HG03280 (cell line): ENCODE results near the gene CTRB2.
"Not testable (repeated sequence)": the region's sequence is repeated elsewhere in the genome, so short reads cannot be mapped to it uniquely, and the experiment has no call there.

Experiments used
- ATAC-seq: cut with Tn5 transposase; IDR thresholded peaks from one replicate; pipeline ENCODE4 v1.9.1; 2021; ENCODE audit warnings: mild to moderate bottlenecking, moderate library complexity; ENCODE audit not compliant: unreplicated experiment

The CTRB2 gene

DNA sequence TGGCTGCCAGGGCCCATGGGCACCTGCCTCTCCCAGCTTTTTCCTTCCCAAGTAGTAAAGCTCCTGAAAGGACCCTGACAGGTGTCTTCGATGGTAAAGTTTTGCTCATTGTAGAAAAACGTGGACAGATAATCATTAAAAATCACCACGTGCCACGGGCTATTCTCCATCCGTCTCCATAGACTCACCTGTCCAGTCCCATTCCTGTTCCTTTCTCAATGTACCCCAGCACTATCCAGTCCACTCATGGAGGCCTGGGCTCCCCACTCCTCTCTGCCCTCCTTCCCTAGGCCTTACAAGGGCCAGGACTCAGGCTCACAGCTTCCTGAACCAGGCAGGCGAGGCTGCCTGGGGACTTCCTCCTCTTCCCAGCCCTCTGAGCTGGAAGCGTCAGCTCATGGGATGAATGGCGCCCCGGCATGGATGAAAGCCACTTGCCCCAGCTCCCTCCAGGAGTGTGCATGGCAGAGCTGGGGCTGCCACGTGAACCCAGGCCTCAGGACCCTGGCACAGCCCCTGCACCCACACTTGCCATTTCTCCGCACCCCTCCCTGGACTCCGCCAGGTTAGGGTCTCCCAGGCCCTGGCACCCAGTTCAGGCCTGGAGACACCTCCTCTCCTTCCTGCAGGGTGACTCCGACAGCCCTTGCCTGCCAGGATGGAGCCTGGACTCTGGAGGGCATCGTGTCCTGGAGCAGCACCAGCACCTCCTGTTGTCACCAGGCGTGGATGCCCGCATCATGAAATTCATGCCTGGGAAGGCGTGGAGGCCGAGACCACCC lies 20.6 kb upstream of the CTRB2 start:
- ATAC-seq, result no peak

GRCh38 chr16:75226550-75227360 lies 19.8 kb upstream of the CTRB2 start:
- ATAC-seq, result no peak

DNA sequence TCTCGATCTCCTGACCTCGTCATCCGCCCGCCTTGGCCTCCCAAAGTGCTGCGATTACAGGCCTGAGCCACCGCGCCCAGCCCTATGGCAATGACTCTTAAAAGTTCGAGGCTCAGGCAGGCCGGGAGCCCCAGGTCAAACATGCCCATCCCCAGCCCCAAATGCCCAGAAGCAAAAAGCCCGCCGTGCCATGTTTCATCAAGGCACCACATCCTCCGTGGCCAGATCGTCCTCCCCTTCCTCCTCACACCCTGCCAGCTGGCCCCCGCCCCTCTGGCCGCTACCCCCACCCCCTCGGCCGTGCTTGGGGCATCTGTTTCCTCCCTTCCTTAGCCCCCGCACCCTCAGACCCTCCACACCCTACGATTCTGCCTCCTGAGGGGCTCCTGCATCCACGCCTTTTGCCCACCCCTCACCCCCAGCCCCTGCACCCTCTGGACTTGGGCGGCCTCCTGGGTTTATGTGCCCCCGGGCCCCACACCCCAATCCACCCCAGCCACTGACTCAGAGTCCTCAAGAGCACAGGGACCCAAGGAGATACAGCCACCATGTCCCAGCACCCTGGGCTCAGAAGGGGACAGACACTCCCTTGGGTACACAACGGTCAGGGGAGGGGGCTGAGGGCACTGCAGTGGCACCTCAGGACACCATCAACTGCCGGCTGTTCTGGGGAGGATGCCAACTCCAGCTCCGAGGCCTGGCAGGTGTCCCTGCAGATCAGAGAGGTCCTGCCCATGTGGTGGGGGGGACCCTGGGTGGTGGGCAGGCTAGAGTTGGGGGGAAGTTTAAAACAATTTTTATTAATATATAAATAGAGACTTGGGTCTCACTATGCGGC lies 18.9 kb upstream of the CTRB2 start:
- no peak for ATAC-seq

- no peak for ATAC-seq
Measured at GRCh38 chr16:75225092-75225491, 18.1 kb upstream of the CTRB2 start.

DNA sequence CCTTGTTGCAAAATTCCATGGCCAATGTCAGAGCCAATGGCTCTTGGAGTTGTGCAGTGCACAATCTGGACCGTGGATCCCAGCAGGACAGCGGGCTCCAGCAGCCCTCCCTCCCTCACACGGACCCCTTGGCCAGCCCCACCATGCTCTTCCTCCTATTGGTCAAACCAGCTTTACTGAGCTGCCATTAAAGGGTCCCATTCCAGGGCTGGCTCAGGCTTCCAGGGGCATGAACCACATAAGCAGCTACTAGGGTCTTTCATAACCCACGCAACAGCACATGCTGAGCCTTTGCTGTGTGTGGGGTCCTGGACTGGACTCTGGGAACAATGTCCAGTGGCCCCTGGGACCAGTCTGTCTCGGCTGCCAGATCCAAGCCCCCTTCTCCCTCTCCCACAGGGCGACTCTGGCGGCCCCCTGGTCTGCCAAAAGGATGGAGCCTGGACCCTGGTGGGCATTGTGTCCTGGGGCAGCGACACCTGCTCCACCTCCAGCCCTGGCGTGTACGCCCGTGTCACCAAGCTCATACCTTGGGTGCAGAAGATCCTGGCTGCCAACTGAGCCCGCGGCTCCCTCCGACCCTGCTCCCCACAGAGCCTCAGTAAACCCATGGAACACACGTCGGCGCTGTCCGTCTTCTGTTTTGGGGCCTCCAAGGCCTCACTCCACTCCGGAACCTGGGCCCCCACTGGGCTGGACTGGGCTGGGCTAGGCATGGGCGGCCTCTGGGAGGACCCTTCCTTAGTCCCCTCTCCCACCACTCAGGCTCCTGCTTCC lies 17.5 kb upstream of the CTRB2 start:
- ATAC-seq, result no peak

- not testable (repeated sequence) for ATAC-seq
Measured at GRCh38 chr16:75223129-75223528, 16.2 kb upstream of the CTRB2 start.

- ATAC-seq, result no peak
Measured at GRCh38 chr16:75222271-75222783, 15.4 kb upstream of the CTRB2 start.

DNA sequence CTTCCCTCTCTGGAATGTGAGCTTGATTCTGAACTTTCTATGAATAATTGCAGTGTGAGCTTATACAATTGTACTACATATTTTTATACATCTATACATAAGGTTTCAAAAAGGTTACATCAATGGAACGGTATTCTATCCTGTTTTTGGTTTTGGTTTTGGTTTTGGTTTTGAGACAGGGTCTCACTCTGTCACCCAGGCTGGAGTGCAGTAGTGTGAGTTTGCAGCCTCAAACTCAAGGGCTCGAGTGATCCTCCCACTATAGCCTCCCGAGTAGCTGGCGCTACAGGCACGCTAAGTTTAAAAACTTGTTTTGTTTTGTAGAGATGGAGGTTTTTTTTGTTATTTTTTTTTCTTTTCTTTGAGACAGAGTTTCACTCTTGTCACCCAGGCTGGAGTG lies 12.9 kb upstream of the CTRB2 start:
- ATAC-seq, result no peak

DNA sequence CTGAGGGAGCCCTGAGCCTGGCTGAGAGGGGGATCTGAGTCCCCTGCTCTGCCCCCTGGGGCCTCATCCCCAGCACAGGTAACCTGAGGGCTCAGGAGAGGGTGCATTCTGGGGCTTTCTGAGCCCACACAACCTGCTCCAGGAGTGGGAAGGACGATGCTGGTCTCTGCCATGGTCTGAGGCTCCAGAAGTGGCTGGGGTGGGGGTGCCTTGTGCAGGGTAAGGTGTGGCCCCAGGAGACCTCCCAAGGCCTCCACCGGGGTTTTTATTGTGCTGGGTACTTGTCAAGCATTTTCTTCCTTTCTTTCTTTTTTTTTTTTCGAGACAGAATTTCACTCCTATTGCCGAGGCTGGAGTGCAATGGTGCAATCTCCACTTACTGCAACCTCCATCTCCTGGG lies 12.1 kb upstream of the CTRB2 start:
- no peak for ATAC-seq

DNA sequence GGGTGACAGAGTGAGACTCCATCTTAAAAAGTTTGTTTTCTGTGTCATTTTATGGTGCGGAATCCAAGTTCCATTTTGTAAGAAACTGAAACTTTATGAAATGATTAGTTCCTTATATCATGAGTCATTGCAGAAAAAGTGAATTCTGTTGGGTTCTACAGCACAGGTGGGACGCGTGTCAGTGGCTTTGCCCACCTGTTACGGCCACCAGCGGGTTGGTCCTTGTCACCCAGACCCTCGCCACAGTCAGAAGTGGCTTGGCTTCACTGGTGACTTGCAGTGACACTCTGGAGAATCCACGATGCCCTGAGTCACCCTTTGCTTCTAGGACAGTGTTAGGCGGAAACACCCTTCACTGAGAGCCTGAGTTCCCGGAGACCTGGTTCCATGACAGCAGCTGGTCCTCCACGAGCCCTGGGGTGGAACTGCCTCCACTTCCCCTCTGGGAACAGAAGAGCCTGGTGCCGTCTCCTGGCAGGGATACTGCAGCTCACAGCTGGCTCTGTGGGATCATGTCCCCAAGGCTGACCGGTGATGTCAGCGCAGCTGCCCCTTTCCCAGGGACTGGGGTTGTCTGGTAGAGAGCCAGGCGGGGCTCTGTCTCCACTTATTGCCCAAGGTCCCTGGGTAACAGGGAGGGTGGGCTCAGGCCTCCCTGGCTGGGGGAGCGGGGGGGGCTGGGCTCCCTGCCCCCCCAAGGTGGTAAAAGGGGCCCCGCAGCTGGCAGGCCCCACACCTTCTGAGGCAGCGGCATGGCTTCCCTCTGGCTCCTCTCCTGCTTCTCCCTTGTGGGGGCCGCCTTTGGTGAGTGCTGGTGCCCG lies 11.5 kb upstream of the CTRB2 start, which contains the start of gene CTRB1:
TSS of gene CTRB1 (plus strand) at position 733 of the 821 bp plus-strand sequence. CDS start at position 753, 20 bp downstream.
- peak; percentile 72 for ATAC-seq

GRCh38 chr16:75217389-75217851 lies 10.5 kb upstream of the CTRB2 start:
- no peak for ATAC-seq

DNA sequence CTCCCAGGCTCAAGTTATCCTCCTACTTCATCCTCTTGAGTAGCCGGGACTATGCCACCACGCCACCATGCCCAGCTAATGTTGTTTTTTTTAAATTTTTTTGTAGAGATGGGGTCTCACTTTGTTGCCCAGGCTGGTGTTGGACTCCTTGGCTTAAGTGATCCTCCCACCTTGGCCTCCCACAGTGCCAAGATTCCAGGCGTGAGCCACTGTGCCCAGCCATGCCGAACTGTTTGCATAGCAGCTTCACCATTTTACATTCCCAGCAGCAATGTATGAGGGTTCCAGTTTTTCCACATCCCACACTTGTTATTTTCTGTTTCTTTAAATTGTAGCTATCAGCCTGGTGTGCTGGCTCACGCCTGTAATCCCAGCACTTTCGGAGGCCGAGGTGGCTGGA lies 9.6 kb upstream of the CTRB2 start:
- ATAC-seq, result no peak

- no peak for ATAC-seq
Measured at GRCh38 chr16:75216127-75216526, 9.2 kb upstream of the CTRB2 start.

DNA sequence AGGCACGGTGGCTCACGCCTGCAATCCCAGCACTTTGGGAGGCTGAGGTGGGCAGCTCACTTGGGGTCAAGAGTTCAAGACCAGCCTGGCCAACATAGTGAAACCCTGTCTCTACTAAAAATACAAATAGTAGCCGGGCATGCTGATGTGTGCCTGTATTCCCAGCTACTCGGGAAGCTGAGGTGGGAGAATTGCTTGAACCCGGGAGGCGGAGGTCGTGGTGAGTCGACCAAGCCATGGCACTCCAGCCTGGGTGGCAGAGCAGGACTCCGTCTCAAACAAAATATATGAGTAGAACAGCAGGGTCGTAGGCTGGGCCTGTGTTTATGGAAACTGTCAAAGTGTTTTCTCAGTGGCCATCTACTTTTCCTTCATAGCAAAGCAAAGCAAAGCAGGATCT lies 4.3 kb upstream of the CTRB2 start:
- not testable (repeated sequence) for ATAC-seq

- ATAC-seq, result no peak
Measured at GRCh38 chr16:75209944-75210343, 3.0 kb upstream of the CTRB2 start.

GRCh38 chr16:75209514-75209913 lies 2.6 kb upstream of the CTRB2 start:
- not testable (repeated sequence) for ATAC-seq

DNA sequence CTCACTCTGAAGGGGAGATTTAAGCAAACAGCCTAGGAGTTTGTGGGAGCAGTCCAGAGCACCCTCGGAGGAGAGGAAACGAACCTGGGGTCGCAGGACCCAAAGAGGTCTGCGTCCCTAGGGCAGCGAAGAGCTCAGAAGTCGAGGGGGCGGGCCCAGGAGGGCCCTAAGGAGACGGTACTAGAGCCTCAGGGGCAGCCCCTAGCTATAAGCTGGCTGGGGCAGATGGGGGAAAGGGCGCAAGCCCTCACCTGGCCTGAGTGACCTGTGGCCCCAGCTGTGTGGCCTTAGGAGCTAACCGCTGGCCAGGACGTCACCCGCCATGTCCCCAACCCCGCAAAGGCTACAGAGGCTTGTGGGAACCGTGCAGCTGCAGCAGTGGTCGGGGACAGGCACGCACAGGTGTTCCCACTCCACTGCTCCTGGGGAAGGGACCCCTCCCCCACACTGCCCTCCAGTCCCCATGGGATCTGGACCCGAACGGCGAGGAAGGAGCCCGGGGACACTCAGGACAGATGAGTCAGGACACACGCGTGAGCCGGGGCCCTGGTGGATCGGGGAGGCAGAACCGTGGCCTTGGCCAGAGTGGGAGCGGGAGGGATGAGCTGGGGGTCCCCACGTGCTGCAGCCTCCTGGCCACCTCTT lies 2.0 kb upstream of the CTRB2 start:
- ATAC-seq, result no peak

GRCh38 chr16:75208242-75208825 lies 1.4 kb upstream of the CTRB2 start:
- no peak for ATAC-seq
